HL-60 (cell line): ENCODE data around the gene CACNA2D1.

ENCODE experiments used
- CTCF ChIP-seq: IDR thresholded peaks from one replicate; pipeline ENCODE4 v1.5.1; 2011; ENCODE audit warnings: low read length, control low read depth, inconsistent platforms; ENCODE audit not compliant: insufficient read depth
- GABPA ChIP-seq: IDR thresholded peaks from 2 replicates; pipeline ENCODE4 v1.6.1; 2012; ENCODE audit warnings: low read depth
- POLR2AphosphoS5 ChIP-seq: IDR thresholded peaks from 2 replicates; pipeline ENCODE4 v1.6.1; 2012; ENCODE audit warnings: low read depth

GRCh38 chr7:82441669-82442478 lies 1.7 kb downstream of the CACNA2D1 start:
- TF ChIP-seq GABPA = no peak
- no peak for TF ChIP-seq CTCF
- no peak for TF ChIP-seq POLR2AphosphoS5
